GM12878 (cell line): ENCODE data around the gene CGB5. TPM values are rescaled to one million over a fixed set of nuclear protein-coding genes. Genes with fewer than 3 reads are reported as not detected.

Source experiments
- ATAC-seq: fragments of 200-7000 bp; cut with Tn5 transposase; 3 replicates; pipeline ENCODE4 v1.9.1; 2020; ENCODE audit warnings: mild to moderate bottlenecking, moderate library complexity
- BruUV-seq: library from RNA; stranded (reverse); fragments of 400-500 nt; replicated peaks from 2 replicates; lab custom pipeline; 2021; lab: Mats Ljungman, UMichigan
- CTCF ChIA-PET: fragments of 300-600 bp; sonication (Branson Sonifier 250); formaldehyde crosslinking; extraction: SDS; loops from one replicate; lab custom pipeline; 2021; ENCODE audit warnings: inconsistent platforms; lab: Yijun Ruan, JAX
- POLR2A ChIA-PET: fragments of 350-600 bp; formaldehyde crosslinking; extraction: SDS; loops from one replicate; lab custom pipeline; 2021; ENCODE audit warnings: inconsistent platforms; lab: Charles Lee
- RAD21 ChIA-PET: fragments of 300-600 bp; sonication (Branson Sonifier 250); formaldehyde crosslinking; loops from one replicate; lab custom pipeline; 2023; ENCODE audit warnings: antibody characterized with exemption; ENCODE audit not compliant: unreplicated experiment; lab: Charles Lee
- SMC1A ChIA-PET: fragments of 300-600 bp; sonication (Branson Sonifier 250); formaldehyde crosslinking; loops from one replicate; lab custom pipeline; 2023; ENCODE audit not compliant: unreplicated experiment, uncharacterized antibody; lab: Charles Lee
- DNase-seq: peaks from one replicate; pipeline ENCODE4 v3.0.0-alpha.2; 2011; ENCODE audit warnings: low read depth, low spot score
- FAIRE-seq: peaks from 3 replicates; lab custom pipeline; 2011; peaks lifted over from hg19 to GRCh38; lab: Jason Lieb, UNC
- H2AFZ ChIP-seq: 2 replicates; pipeline ENCODE4 v1.6.0; 2011; ENCODE audit warnings: low read depth, low read length, control low read depth; ENCODE audit not compliant: control insufficient read depth
- H3K27ac ChIP-seq: 2 replicates; pipeline ENCODE4 v1.5.1; 2011; ENCODE audit warnings: control low read depth; ENCODE audit not compliant: control insufficient read depth, insufficient read depth
- H3K27me3 ChIP-seq, 2 experiments: replicated peaks in 1 of 2; 2 replicates each; pipeline versions ENCODE4 v1.6.0 to v1.6.1; 2011; ENCODE audit warnings: low read length in 1 of 2; ENCODE audit not compliant: control insufficient read depth in 2 of 2, insufficient read depth in 2 of 2
- H3K36me3 ChIP-seq, 2 experiments: 2 replicates each; pipeline ENCODE4 v1.5.1; 2011; ENCODE audit warnings: low read length in 1 of 2; ENCODE audit not compliant: control insufficient read depth in 2 of 2, insufficient read depth in 2 of 2
- H3K4me1 ChIP-seq: 2 replicates; pipeline ENCODE4 v1.6.1; 2011; ENCODE audit warnings: mild to moderate bottlenecking, low read length, moderate library complexity, mixed read lengths; ENCODE audit not compliant: control insufficient read depth, insufficient read depth
- H3K4me2 ChIP-seq: 2 replicates; pipeline ENCODE4 v1.6.0; 2011; ENCODE audit warnings: control low read depth; ENCODE audit not compliant: control insufficient read depth, insufficient read depth
- H3K4me3 ChIP-seq: fragments of 200-600 bp; sonication (generic); 2 replicates; pipeline ENCODE4 v1.5.1; 2016
- H3K79me2 ChIP-seq: 2 replicates; pipeline ENCODE4 v1.6.0; 2011; ENCODE audit warnings: low read length; ENCODE audit not compliant: control insufficient read depth, insufficient read depth
- H3K9ac ChIP-seq: 2 replicates; pipeline ENCODE4 v1.8.0; 2011; ENCODE audit warnings: low read length, control low read depth, mixed read lengths; ENCODE audit not compliant: control insufficient read depth, insufficient read depth
- H3K9me3 ChIP-seq: replicated peaks from 3 replicates; pipeline ENCODE4 v1.5.1; 2011; ENCODE audit warnings: mild to moderate bottlenecking, low read length; ENCODE audit not compliant: control insufficient read depth, insufficient read depth
- H4K20me1 ChIP-seq: 2 replicates; pipeline ENCODE4 v1.6.0; 2011; ENCODE audit not compliant: control insufficient read depth, insufficient read depth
- BMI1 ChIP-seq: fragments of 450-650 bp; IDR thresholded peaks from 2 replicates; pipeline ENCODE4 v1.6.1; 2016; ENCODE audit warnings: mild to moderate bottlenecking, moderate library complexity, borderline replicate concordance
- CBX3 ChIP-seq: fragments of 200-600 bp; sonication (generic); IDR thresholded peaks from 2 replicates; pipeline ENCODE4 v1.6.1; 2016; ENCODE audit warnings: low read depth, borderline replicate concordance
- EZH2 ChIP-seq: IDR thresholded peaks from 2 replicates; pipeline ENCODE4 v1.6.1; 2012; ENCODE audit warnings: low read depth, mild to moderate bottlenecking, control low read depth, inconsistent platforms, low read length, borderline replicate concordance; ENCODE audit not compliant: control insufficient read depth
- IKZF1 ChIP-seq: fragments of 450-650 bp; conservative IDR thresholded peaks from 2 replicates; pipeline ENCODE4 v1.6.1; 2017; ENCODE audit warnings: antibody characterized with exemption, mild to moderate bottlenecking
- JUNB ChIP-seq: IDR thresholded peaks from 2 replicates; pipeline ENCODE4 v1.6.1; 2016; ENCODE audit warnings: antibody characterized with exemption, mild to moderate bottlenecking
- JUND ChIP-seq: IDR thresholded peaks from 2 replicates; pipeline ENCODE4 v1.6.1; 2012; ENCODE audit warnings: low read depth, mild to moderate bottlenecking, low read length, improper control_type of control experiment, moderate library complexity
- NFYA ChIP-seq: IDR thresholded peaks from 2 replicates; pipeline ENCODE4 v1.6.1; 2011; ENCODE audit warnings: low read depth, mild to moderate bottlenecking, low read length, improper control_type of control experiment, borderline replicate concordance
- SIX5 ChIP-seq: IDR thresholded peaks from 2 replicates; pipeline ENCODE4 v1.6.1; 2011; ENCODE audit warnings: mild to moderate bottlenecking, low read depth, low read length, moderate library complexity; ENCODE audit not compliant: severe bottlenecking
- SMARCA5 ChIP-seq: fragments of 450-650 bp; IDR thresholded peaks from 2 replicates; pipeline ENCODE4 v1.6.1; 2017; ENCODE audit warnings: mild to moderate bottlenecking
- YY1 ChIP-seq: IDR thresholded peaks from 2 replicates; pipeline ENCODE4 v1.6.1; 2011; ENCODE audit warnings: low read depth, mild to moderate bottlenecking, low read length
- ZNF384 ChIP-seq: IDR thresholded peaks from 2 replicates; pipeline ENCODE4 v1.6.1; 2012; ENCODE audit warnings: low read depth, mild to moderate bottlenecking, low read length, improper control_type of control experiment, borderline replicate concordance
- ZNF592 ChIP-seq: fragments of 450-650 bp; IDR thresholded peaks from 2 replicates; pipeline ENCODE4 v1.6.1; 2017; ENCODE audit warnings: mild to moderate bottlenecking, moderate library complexity
- ZSCAN29 ChIP-seq: fragments of 450-650 bp; IDR thresholded peaks from 2 replicates; pipeline ENCODE4 v1.6.1; 2017; ENCODE audit warnings: mild to moderate bottlenecking, moderate library complexity
- WGBS: methylation state at CpG from one replicate; pipeline ENCODE4 v1.1.6; 2016; ENCODE audit warnings: low lambda C conversion rate; ENCODE audit not compliant: insufficient replicate concordance, insufficient coverage; ENCODE audit errors: missing lambda C conversion rate; 5-methylcytosine and 5-hydroxymethylcytosine counted together
- in situ Hi-C: fragments of 300-500 bp; cut with MboI; formaldehyde crosslinking; loops from 9 replicates; pipeline ENCODE4 v1.14.3; 2018; ENCODE audit warnings: mixed read lengths
- intact Hi-C: fragments of 100-400 bp; cut with micrococcal nuclease; formaldehyde crosslinking; loops from one replicate; pipeline ENCODE4 v1.14.2; 2022; ENCODE audit not compliant: unreplicated experiment
- polyA plus RNA-seq, 11 experiments: library from polyadenylated mRNA; depleted of rRNA in 4 of 11; unstranded in 6 of 11; stranded (reverse) in 5 of 11; fragments of >200 nt; fragmentation: Nextera tagmentation in 4 of 11; fragmentation: Illumina TruSeq in 1 of 11; extraction: Ambion mirVana in 4 of 11; extraction: Trizol in 1 of 11; gene quantifications; 1 replicate in 1 of 11; 2 replicates in 10 of 11; pipeline versions ENCODE4 v1.2.1 to v1.2.3, GENCODE V29; 2011 to 2016; ENCODE audit warnings: inconsistent platforms in 2 of 11, missing spikeins in 2 of 11, low read depth in 1 of 11
- total RNA-seq, 4 experiments: library from RNA; depleted of rRNA in 3 of 4; stranded (reverse); fragments of >200 nt in 3 of 4; fragmentation: Illumina TruSeq in 1 of 4; extraction: Trizol in 1 of 4; gene quantifications; 2 replicates each; pipeline versions ENCODE4 v1.2.1 to v1.2.3, GENCODE V29; 2013 to 2021
- TF ChIP-seq, protein P1 (sequence below): IDR thresholded peaks from 2 replicates; pipeline ENCODE4 v1.6.1; 2011; ENCODE audit warnings: low read depth, low read length, improper control_type of control experiment, borderline replicate concordance
- TF ChIP-seq, protein P2 (sequence below): IDR thresholded peaks from 2 replicates; pipeline ENCODE4 v1.6.1; 2012; ENCODE audit warnings: improper control_type of control experiment, low read depth, low read length; ENCODE audit not compliant: insufficient replicate concordance

CGB5 gene
- total and polyA plus RNA-seq, 10 of the 15 experiments (the other 5 are each of a cell fraction or from before 2014, with no cell fraction given), result not detected

- ChIA-PET RAD21 (no interaction called here), CTCF (no interaction called here), SMC1A (no interaction called here), POLR2A (interaction anchor here (1.0 kb wide), 1 partner anchor 47 kb away, joined by 3 read pairs; no protein-coding TSS in a partner anchor)
- Histone ChIP-seq H3K36me3 (peaks cover 14 to 22% of the 10 kb centered on the region in 2 experiments), H3K4me2 (no peak overlapping the region), H3K9me3 (no peaks in the 10 kb centered on the region), H4K20me1 (no peaks in the 10 kb centered on the region), H3K4me1 (no peaks in the 10 kb centered on the region), H3K4me3 (no peak overlapping the region), H3K27me3 (no peaks in the 10 kb centered on the region), H3K27ac (no peak overlapping the region), H2AFZ (no peak overlapping the region), H3K79me2 (no peaks in the 10 kb centered on the region), H3K9ac (no peak overlapping the region)
- BruUV-seq, result no TSS peak
- no peak for DNase-seq
- intact Hi-C loops (no loop called here), in situ Hi-C loops (no loop called here)
- no peak for ATAC-seq
- 92% methylated on average over 17 of the region's 17 CpGs for WGBS
- FAIRE-seq, result no peak
- TF ChIP-seq IKZF1, result no peak
- TF ChIP-seq SIX5, result no peak
- TF ChIP-seq CBX3, result no peak
- no peak for TF ChIP-seq JUNB
- no peak for TF ChIP-seq SMARCA5
- no peak for TF ChIP-seq BMI1
- TF ChIP-seq, protein P1, sequence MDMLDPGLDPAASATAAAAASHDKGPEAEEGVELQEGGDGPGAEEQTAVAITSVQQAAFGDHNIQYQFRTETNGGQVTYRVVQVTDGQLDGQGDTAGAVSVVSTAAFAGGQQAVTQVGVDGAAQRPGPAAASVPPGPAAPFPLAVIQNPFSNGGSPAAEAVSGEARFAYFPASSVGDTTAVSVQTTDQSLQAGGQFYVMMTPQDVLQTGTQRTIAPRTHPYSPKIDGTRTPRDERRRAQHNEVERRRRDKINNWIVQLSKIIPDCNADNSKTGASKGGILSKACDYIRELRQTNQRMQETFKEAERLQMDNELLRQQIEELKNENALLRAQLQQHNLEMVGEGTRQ, result no peak
- no peak for TF ChIP-seq ZNF592
- no peak for TF ChIP-seq NFYA
- no peak for TF ChIP-seq EZH2
- TF ChIP-seq, protein P2, sequence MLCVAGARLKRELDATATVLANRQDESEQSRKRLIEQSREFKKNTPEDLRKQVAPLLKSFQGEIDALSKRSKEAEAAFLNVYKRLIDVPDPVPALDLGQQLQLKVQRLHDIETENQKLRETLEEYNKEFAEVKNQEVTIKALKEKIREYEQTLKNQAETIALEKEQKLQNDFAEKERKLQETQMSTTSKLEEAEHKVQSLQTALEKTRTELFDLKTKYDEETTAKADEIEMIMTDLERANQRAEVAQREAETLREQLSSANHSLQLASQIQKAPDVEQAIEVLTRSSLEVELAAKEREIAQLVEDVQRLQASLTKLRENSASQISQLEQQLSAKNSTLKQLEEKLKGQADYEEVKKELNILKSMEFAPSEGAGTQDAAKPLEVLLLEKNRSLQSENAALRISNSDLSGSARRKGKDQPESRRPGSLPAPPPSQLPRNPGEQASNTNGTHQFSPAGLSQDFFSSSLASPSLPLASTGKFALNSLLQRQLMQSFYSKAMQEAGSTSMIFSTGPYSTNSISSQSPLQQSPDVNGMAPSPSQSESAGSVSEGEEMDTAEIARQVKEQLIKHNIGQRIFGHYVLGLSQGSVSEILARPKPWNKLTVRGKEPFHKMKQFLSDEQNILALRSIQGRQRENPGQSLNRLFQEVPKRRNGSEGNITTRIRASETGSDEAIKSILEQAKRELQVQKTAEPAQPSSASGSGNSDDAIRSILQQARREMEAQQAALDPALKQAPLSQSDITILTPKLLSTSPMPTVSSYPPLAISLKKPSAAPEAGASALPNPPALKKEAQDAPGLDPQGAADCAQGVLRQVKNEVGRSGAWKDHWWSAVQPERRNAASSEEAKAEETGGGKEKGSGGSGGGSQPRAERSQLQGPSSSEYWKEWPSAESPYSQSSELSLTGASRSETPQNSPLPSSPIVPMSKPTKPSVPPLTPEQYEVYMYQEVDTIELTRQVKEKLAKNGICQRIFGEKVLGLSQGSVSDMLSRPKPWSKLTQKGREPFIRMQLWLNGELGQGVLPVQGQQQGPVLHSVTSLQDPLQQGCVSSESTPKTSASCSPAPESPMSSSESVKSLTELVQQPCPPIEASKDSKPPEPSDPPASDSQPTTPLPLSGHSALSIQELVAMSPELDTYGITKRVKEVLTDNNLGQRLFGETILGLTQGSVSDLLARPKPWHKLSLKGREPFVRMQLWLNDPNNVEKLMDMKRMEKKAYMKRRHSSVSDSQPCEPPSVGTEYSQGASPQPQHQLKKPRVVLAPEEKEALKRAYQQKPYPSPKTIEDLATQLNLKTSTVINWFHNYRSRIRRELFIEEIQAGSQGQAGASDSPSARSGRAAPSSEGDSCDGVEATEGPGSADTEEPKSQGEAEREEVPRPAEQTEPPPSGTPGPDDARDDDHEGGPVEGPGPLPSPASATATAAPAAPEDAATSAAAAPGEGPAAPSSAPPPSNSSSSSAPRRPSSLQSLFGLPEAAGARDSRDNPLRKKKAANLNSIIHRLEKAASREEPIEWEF, result no peak
- no peak for TF ChIP-seq ZNF384
- TF ChIP-seq JUND, result no peak
- no peak for TF ChIP-seq YY1
- TF ChIP-seq ZSCAN29, result no peak
Measured at GRCh38 chr19:49011194-49011593, 32.5 kb upstream of the CGB5 start.
